Measurements from ENCODE around the gene EYA2.

Gene EYA2

DNA sequence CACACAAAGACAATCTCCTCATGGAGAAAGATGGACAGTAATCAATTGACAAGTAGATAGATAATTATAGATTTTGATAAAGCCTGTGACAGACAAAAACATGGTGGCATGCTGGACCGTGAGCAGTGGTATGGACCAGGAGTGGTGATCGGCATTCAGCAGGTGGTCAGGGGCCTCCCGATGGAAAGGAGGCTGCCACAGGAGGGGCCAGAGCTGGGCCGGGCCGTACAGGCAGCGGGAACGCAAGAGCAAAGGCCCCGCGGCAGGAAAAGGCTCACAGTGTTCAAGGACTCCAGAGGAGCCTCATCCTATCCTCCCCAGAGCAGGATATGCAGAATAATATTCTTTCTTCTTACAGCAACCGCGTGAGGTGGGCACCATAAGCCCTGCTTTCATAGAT lies 123.7 kb downstream of the EYA2 start:
- no peak for DNase-seq

DNA sequence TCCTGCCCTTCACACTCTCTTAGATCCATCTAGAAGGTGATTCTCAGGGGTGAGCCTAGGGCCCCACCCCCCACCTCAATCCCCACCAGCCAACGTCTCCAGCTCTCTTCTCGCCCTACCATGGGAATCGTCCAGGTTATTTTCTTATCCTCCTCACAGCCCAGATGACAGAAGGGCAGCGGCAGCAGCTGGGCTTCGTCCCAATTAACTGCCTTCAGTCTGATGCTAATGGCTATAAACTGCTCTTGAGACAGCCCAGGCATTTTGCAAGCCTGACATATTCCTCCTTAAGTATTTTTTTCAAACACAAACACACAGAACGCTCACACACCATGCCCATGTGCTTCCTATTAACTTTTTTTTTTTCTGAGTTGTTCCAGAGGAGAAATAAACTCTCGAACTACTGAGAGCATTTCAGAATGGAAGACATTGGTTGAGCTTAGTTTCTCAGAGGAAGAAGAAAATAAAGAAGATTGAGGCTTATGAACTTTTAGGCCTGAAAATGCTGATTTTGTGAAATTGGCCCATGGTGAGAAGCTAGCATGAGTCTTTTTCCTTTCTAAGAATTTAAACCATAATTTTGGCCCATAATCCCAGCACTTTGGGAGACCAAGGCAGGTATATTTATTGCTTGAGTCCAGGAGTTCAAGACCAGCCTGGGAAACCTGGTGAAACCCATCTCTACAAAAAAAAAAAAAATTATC lies 124.6 kb downstream of the EYA2 start:
- no peak for DNase-seq

DNA sequence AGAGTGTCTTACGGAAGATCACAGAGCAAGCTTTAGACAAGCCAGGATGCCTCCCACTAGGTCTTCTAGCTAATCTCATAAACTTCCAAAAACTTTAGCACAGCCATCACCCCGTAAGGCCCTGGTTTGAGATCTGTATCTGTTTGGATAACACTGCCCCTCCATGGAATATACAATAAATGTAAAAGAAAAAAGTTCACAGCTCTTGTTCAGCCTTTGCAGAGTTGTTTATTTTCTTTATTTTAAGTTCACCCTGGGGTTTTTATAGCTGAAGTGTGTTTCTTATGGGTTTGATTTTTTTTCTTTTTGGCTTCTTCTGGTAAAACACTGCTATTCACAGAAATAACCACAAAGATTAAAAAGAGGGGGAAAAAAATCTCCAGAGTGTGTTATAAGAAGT lies 125.6 kb downstream of the EYA2 start:
- DNase-seq = no peak

DNA sequence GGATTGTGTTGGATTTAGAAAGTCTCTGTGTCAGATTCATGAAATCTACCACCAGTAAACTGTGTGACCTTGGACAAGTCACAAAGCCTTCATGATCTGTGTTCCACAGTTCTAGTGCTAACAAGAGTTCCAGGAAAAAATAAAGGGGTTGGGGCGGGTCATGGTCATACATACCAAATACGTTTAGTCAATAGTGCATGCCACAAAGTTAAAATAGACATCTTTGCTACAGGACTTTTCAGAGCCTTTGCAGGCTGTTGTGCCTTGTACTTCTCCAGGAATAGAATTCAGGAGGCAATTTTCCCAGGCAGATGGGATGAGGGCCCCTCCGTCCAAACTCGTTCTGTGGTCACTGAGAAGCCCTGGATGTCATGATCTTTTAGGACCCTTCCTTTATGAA lies 127.2 kb downstream of the EYA2 start:
- no peak for DNase-seq

DNA sequence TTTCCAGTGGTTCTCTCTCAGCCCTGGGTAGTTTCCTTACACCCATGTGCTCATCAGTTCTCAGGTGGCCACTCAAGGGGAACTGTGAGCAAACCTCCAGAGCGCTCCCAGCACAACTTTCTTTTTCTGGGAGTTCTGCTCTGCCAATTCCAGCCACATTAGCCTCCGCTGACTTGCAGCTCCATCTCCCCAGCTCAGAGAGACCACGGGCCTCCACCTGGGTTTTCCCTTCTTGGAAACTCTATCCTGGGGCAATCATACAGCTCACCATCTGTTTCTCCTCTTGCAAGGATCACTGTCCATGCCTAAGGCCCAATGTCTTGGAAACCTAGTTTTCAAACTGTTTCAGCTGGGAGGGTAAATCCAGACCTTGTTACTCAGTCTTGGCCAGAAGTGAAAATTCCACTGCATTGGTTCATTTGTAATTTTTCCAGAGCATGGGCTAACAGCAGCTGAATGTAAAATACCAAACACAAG lies 129.9 kb downstream of the EYA2 start:
- DNase-seq = no peak

DNA sequence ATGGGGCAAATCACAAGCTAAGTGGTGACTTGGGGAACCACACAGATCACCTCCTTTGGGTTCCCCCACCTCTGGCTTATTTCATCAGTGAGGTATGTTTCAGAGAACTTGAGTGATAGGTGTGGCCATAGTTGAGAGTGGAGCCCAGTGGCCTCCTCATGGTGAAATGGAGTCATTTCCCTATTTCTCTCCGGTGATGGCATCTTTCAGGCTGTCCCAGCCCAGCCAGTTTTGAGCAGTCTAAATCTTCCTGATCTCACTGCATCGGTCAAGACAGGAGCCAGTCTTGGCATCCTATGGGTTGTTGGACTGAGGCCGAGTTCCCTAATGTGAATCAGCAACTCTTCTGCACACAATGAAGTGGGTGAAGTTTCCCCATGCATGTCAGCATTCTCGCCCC lies 132.4 kb downstream of the EYA2 start:
- DNase-seq = no peak

DNA sequence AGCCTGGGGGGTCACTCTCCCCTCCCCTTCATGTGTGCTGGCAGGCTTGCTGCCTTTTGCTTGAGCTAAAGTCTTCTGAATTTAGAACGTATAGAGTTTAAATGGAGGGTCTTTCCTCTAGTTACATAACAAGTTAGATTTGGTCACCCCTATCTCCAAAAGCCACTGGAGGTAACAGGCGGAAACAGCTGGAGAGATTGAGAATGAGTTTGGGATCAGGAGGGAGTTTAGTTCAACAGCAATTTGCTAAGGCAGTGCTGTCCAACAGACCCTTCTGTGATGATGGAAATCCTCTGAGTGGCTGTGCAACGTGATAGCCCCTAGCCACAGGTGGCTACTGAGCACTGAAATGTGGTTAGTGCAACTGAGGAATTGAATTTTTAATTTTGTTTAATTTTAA lies 132.8 kb downstream of the EYA2 start:
- DNase-seq = no peak

DNA sequence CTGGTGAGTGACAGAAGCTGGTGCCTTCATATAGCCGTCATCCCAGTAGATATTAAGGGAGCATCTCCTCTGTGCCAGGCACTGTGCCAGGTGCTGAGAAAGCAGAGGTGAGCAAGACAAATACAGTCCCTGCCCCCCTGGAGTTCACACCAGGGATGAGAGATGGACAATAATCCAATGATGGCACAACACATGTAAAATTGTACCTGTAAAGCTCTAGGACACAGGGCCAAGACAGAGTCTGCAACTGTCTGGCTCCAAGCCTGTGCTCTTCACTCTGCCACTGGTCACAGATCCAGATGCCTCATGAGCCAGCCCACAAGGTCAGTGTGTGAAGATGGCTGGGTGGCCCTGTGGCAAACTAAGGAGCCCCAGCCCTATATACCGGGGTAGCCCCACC lies 133.8 kb downstream of the EYA2 start:
- DNase-seq = no peak

DNA sequence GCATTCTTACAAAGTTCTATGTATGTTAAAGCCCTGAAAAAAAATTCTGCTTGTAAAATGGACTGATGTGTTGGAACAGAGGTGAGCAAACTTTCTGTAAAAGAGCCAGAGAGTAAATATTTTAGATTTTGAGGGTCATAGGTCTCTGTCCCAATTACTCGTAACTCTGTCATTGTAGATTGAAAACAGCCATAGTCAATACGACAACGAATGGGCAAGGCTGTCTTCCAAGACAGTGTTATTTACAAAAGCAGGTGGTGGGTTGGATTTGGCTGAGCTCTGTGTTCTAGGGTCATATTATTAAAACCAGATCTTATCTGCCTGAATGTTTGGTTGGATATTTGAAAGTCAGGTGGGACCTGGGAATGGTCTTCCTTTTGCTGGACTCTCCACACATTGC lies 135.2 kb downstream of the EYA2 start:
- no peak for DNase-seq

DNA sequence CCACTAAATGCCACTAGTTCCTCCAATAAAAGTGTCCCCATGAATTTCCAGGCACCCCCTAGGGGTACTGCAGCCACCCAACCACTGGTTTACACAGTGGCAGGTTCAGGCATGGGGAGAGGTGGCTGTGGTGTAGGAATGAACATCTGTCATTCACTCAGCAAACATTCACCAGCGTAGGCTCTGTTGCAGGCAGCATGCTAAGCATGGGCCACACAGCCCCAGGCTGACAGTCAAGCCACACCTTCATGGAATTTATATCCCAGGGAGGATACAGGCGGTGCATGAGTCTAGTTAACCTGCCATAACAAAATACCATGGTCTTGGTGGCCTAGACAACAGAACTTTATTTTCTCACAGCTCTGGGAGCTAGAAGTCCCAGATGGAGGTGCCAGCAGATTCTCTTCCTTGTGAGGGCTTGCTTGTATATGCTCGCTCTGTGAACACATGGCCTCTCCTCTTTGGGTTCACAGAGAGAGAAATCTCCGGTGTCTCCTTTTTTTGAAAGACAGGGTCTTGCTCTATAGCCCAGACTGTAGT lies 135.7 kb downstream of the EYA2 start:
- DNase-seq = no peak

DNA sequence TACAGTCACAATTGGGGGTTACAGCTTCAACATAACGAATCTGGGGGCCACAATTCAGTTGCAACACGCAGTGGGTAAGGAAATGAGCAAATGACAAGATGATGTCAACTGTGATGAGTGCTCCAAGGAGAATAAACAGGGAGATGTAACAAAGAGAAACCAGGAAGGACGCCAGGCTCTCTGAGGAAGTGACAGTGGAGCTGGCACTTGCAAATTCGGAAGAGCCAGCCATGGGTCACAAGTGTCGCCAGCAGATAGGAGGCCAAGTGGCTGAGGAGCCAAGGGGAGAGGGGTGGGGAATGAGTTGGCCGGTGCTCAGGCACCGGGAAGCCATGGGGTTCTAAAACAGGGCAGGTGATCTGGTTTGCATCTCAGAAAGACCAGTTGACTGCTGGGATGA lies 136.4 kb downstream of the EYA2 start:
- DNase-seq = no peak

DNA sequence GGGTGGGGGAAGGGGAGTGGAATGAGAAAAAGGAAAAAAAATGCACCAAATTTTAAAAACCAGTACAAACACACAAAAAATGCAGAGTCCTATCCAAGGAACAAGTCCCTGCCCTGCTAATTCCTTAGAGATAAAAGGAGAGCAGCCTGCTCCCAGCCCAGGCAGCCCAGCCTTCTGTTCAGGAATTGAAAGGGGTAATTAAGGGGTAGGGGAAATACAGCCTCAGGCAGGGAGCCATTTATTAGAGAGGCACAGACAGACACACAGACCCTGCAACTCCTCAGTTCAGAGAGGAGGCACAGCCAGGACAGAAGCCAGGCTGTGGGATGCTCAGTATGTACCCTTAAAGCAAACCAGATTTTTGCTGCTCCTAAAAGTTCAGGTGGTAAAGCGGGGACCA lies 137.2 kb downstream of the EYA2 start:
- no peak for DNase-seq

DNA sequence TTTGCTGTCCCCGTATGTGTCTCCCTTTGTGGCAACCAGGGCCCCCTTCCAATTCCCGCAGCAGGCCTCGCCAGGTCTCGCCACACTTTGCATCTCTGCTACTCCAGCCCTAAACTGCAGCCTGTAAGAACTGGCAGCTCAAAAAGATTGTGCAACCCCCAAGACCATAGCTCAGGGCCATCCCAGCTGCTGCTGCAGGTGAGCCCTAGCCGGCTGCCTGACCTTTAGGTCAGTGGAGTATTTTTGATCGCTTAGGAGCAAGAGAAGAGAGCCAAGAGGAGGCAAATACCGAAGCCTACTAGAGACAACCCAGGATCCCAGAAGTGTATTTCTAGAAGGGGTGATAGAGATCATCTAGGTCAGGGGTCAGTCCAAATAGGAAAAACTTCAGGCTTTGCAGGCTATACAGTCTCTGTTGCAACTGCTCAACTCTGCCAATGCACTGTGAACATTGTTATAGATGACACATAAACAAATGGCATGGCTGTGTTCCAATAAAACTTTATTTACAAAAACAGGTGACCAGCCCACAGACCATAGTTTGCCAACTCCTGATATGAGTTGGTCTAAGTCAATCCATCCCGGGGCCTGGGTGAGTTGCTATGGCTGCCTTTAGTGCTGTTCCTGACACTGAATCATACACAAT lies 138.4 kb downstream of the EYA2 start:
- no peak for DNase-seq

DNA sequence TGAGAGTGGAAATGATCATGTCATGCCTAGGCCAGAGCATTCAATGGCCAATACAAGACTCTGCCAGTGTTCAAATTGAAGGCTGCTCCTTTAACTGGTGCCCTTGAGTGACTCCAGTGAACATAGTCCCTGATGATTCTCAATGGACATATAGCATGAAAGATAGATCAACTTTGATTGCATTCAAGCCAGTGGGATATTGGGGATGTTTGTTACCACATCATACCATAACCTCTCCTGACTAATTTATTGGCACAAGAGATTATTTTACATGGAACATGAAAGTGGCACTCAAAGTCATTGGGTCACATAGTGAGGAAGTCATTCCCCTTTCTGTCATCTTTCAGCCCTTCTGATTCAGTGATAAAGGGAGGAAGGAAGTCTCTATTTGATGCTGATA lies 139.0 kb downstream of the EYA2 start:
- no peak for DNase-seq

DNA sequence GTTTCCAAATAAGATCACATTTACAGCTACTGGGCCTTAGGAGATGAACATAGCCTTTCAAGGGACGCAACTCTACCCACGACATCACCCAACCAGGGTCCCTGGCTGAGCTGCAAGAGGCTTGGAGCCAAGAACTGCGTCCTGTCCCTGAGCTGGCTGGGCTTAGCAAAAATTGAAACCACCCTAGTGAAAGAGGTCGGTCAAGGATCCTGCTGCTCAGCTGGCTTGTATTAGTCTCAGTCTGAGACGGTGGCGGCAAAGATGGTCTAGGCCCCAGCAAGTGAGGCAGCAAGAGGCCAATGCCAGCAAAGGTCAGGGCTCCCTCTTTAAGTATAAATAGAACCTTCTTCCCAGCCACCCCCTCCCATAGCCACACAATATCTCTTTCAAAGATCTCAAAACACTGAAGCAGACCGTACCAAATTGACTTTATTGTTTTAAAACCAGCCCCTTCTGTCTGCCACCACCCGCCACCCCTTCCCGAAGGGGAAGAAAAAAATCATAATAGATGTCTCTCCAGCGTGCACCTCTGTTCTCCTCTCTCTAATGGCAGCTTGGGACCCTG lies 140.5 kb downstream of the EYA2 start:
- no peak for DNase-seq

DNA sequence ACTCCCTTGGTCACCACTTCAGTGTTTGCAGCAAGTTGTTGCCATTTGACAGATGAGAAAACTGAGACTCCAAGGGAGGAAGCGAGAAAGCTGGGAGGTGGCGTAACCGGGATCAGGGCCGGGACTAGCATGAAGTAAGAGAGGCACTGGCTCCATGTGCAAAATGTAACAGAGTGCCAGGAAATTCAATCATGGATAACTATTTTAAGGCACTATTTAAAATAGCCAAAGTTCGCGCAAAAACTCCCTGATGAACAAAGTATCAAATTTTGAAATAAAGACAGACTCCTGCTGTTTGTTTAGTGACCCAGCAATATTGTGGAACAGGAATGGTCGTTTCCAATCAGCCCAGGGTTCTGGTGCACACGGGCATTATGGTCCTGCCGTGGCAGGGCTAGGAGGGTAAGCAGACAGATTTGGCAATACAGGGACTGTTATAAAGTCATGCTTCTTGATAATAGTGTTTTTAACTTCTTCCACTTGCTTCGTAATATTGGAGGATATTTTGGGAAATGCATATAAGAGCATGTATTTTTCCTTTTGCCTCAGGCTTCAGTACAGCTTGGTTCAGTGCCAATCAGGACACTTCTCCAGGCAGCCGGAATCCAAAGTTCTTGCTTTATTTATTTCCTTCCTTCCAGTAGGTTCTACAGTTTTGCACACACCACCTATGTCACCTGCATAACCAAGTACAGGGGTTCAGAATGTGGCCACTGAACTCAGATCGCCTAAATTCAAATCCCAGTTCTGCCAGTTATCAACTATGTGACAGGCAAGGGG lies 141.6 kb downstream of the EYA2 start:
- no peak for DNase-seq

DNA sequence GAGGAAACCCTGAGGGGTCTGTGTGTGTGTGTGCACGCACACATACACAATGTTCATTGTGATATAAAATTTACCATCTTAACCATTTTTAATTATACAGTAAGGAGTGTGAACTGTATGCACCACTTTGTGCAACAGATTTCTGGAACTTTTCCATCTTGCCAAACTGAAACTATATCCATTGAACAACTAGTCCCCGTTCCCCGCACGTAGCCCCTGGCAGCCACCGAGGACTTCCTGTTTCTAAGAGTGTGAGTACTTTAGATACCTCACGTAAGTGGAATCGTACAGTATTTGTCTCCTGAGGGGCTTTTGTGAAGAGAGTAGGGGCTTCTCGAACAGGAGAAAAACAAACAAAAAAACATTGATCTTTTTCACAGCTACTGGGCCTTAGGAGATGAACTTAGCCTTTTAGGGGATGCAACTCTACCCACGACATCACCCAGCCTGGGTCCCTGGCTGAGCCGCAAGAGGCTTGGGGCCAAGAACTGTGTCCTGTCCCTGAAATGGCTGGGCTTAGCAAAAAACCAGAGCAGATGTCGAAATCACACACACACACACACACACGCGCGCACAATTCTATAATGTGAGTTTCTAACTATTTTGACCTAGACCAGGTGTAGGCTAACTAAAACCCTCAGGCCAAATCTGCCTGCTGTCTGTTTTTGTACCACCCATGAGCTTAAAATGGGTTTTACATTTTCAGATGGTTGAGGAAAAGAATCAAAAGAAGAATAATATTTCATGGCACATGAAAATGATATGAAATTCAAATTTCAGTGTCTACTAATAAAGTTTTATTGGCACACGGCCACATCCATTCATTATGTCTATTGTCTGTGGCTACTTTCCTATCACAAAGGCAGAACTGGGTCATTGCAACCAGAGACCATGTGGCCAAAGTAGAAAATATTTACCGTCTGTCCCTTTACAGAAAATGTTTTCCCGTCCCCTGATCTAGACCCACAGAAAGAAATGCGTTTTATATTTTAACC lies 144.2 kb downstream of the EYA2 start:
- DNase-seq = no peak

DNA sequence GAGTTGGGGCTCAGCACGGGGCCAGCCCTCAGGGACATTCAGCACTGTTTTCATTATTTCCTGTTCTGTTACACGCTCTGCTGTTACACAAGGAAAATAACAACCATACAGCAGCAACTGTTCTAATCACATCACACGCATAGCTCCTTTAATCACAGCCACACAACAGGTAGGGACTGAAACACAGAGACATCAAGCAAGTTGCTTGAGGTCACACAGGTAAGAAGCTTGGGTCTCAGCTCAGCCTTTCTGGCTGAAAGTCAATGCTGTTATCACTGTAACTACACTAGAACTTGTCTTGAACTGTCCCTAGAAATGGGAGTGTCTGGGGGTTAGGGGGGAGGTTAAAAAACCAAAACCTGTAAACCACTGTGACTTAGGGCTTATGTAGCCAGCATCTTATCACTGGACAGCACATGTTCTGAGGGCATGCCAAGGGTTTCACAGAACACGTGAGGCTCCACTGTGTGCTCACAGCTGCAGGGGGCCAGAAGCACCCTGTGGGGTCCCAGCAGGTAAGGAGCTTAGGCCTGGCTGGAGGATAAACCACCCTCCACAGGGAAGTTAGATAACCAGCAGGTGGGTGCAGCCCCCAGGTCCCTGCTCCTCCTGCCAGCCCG lies 146.0 kb downstream of the EYA2 start:
- DNase-seq = no peak

DNA sequence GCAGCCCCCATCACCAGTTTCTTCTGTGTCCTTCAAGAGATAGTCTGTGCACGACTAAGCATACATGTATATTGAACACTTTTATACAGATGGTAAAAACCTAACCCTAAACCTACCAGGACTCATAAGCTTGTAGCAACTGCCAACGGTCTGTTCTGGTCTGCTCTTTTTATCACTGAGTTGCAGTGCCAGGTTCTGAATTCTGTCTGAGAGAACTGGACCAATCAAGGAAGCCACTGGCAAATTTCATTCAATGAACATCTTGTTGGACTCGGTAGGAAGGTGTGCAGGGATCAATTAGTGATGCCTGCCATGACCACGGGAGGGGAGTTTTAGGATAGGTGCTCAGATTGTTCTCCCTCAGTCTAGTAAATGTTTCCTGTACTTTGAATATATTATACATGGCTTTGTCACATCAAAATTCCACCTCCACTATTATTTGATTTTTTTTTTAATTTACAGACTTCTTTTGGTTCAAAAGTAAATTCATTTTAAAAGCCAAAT lies 146.8 kb downstream of the EYA2 start:
- DNase-seq = no peak

DNA sequence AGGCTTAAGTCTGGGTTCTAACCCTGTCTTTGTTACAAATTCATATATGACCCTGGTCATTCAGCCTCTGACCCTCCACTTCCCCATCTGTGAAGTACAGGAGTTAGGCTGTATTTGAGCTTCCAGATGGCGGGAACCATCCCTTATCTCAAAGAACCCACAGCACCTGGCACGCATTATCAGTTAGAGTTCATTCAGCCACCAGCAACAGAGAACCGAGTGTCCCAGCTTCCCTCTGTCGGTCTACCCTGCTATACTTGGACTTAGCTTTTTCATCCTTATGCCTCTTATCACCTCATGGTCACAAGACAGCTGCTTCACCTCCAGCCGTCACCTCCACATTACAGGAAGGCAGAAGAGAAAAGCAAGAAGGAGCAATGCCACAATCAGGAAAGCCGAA lies 147.8 kb downstream of the EYA2 start:
- no peak for DNase-seq

DNA sequence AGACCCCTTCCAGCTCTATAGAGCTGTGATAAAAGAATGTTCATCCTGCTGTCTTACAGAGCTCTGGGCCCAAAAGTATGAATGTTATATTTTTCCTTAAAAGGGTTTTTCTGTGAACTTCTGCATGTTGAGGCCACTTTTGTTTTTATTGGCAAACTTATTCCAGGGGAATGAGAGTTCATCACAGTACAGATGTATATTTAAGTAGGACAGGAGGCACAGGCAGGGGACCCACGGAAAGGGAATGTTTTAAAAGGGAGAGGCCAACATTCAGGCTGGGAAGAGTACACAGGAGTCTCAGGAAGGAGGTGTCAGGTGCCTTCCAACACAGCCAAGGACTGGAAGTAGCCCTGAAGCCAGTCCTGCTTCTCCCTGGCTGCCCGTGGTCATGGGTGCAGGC lies 148.4 kb downstream of the EYA2 start:
- DNase-seq = no peak

DNA sequence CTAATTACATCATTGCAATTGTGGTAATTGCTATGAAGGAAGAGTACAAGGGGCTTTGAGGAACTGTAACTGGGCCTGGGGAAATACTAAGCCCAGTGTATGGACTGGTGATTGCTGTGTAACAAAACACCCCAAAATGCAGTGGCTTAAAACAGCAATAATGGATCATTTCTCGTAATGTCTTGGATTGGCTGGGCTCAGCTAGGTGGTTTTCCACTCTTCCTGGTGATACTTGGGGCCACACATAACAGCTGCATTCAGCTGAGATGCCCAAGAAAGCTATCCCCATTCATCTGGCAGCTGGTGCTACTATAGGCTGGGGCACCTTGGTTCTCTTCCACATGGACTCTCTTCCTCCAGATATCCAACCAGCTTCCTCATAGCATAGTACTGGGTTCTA lies 150.3 kb downstream of the EYA2 start:
- no peak for DNase-seq
